Astrocyte of the spinal cord (primary cell): ENCODE measurements around the gene PRSS57.
A peak's percentile ranks its signal among the peaks of the same experiment; 100 is the strongest.

Source experiments
- DNase-seq: peaks from one replicate; pipeline ENCODE4 v3.0.0; 2011; ENCODE audit warnings: low read depth, low spot score
- H3K4me3 ChIP-seq: 2 replicates; pipeline ENCODE4 v1.5.1; 2011; ENCODE audit warnings: low read depth, mild to moderate bottlenecking, low read length, moderate library complexity
- CTCF ChIP-seq: IDR thresholded peaks from 2 replicates; pipeline ENCODE4 v1.5.1; 2012; ENCODE audit warnings: low read depth, mild to moderate bottlenecking, low read length, inconsistent platforms
- in situ Hi-C: cut with HindIII; loops from 2 replicates; pipeline ENCODE4 v1.10.0; 2017; ENCODE audit warnings: low sequenced_read_pairs

PRSS57 gene

GRCh38 chr19:638906-639252 lies 56.4 kb downstream of the PRSS57 start:
- no peak for DNase-seq
- TF ChIP-seq CTCF: no peak
- in situ Hi-C loops: no loop called here
- H3K4me3 ChIP-seq: peak overlapping the region; percentile 48
